NOMO-1 treated with dmso at 0.1 percent for 144 hours (cell line): ENCODE measurements around the gene GRAMD1C.

Experiments
- DNase-seq: peaks from one replicate; lab custom pipeline; 2025; ENCODE audit not compliant: unreplicated experiment; lab: John Stamatoyannopoulos, UW

GRAMD1C gene

DNA sequence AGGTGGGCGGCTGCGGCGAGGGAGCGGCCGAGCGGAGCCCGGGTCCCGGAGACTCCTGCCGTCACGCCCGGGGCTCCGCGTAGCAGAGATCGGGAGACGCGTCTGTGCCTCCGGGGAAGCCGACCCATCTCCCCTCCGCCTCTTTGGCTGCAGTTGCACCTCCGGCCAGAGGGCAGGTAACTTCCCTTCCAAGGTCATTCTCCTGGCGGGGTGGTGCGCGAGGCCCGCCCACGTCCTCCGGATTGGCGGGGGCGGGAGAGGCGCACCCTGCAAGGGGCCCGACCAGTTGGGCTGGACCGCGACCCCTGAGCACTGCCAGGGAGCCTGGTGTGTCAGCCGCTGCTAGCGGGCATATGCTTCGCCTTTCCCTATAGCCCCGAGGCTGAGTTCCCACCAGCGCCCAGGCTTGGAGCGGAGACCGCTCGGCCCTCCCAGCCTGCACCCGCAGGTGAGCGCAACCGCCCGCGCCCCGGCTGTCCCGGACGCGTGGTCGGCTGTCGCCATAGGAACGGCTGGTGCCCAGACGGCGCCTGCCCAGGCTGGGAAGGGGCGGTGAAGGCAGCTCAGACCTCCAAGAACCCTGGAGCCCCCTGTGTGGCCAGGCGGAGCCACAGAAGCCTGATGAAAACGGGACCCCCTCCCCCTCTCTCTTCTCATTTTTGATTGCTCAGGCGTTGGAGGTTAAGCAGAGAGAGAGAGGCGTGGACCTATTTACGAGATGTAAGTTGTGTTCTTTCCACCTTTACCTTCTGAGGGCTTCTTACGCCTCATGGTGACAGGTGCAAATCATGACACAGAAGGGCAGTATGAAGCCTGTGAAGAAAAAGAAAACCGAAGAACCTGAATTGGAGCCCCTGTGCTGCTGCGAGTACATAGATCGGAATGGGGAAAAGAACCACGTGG is 109.7 kb downstream of the GRAMD1C start:
- DNase-seq: peak; percentile 23

GRCh38 chr3:113952921-113953320 is 114.3 kb downstream of the GRAMD1C start:
- no peak for DNase-seq

DNA sequence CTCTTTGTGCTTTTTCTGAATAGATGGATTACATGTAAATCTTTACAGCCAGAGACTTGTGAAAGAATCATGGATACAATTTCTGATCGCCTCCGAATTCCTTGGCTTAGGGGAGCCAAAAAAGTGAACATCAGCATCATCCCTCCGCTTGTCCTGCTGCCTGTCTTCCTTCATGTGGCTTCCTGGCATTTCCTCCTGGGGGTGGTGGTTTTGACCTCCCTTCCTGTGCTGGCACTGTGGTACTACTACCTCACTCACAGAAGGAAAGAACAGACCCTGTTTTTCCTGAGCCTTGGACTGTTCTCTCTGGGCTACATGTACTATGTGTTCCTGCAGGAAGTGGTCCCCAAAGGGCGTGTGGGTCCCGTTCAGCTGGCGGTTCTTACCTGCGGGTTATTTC is 115.1 kb downstream of the GRAMD1C start:
- DNase-seq: no peak

GRCh38 chr3:113954091-113954685 is 115.6 kb downstream of the GRAMD1C start:
- no peak for DNase-seq

- no peak for DNase-seq
These were observed 125.3 kb downstream of the GRAMD1C start for GRCh38 chr3:113963879-113964278.

DNA sequence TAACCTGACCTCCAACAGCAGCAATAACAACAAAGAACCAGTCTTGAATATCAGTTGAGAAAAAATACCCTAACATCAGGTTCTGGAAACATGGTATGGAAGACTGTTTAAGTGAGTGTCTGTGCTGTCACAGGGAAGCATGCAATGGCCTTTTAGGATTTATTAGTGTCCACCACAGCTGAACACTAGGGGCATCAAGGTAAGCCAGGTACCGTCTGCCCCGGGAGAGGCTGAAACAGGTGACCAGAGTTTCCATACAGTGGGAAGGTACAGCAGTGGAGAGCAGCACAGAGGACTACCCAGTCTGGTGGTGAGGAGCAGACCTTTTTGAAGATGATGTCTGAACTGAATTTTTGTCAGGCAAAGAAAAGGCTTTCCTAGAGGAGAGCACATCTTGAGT is 127.6 kb downstream of the GRAMD1C start:
- DNase-seq: no peak

GRCh38 chr3:113968986-113969385 is 130.4 kb downstream of the GRAMD1C start:
- no peak for DNase-seq

DNA sequence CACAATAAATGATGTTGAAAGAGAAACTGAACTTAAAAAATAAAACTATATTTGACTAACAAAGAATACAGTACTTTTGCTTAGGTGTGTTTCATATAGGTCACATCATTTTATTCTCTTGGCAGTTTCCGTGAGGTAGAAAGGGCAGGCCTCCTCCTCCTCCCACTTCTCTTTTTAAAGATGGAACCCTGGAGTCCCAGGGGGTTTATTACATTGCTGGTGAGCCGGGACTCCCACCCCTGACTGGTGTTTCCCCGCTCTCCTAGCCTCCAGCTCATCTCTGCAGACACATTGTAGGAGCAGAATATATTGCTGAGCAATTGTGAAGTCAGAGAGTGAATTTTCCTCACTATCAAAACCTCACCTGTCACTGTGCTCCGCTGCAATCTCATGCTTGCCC is 139.2 kb downstream of the GRAMD1C start:
- no peak for DNase-seq

GRCh38 chr3:113979916-113980315 is 141.3 kb downstream of the GRAMD1C start:
- no peak for DNase-seq

DNA sequence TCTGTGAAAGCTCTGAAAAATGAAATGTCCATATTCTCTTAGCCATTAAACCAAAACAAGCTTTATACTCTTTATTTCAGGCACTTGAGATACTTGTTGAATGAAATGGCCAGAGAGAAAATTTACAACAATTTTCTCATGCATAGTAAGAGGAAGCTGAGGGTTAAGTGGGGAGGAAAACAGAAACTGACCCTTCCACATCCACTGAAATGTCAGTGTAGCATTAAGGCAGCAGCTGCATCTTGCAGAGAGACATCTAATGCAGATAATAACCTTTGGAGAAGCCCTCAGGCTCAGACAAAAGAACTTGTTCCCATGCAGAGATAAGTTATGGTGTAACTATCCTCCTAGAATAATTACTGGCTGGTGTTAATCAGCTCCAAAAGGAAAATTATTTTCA is 143.2 kb downstream of the GRAMD1C start:
- no peak for DNase-seq

DNA sequence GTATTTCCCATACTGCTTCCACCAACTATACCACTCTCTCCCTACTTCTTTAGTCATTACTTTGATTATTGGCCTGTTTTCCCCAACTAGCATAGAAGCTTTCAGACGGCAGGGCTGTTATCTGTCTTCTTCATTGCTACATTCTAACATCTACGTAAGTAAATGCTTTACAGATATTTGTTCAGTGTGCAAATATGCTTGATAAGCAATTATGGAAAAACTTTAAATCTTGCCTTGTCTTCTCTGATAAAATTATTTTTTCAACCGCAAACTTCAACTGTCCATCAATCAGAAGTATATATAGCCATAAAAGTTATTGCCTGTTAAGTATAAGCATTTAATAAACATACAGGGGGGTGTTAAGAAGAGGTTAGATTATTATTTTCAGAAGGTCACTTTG is 145.0 kb downstream of the GRAMD1C start:
- DNase-seq: no peak

GRCh38 chr3:113985541-113985940 is 147.0 kb downstream of the GRAMD1C start:
- DNase-seq: peak; percentile 8
